Sigmoid colon (tissue), 7 donors: Measurements from ENCODE around the gene CGB5. TPM values are rescaled to one million over a fixed set of nuclear protein-coding genes. Genes with fewer than 3 reads are reported as not detected.

Source experiments
- DNase-seq: peaks from one replicate; pipeline ENCODE4 v3.0.0-alpha.2; 2019
- H3K27ac ChIP-seq, 4 donors: fragments of 200-600 bp; sonication (generic); one replicate each; pipeline ENCODE4 v1.5.1; 2016 to 2019; ENCODE audit warnings: mild to moderate bottlenecking in 1 of 4
- H3K27me3 ChIP-seq, 3 donors: fragments of 200-600 bp; sonication (generic); one replicate each; pipeline ENCODE4 v1.5.1; 2019; ENCODE audit warnings: mild to moderate bottlenecking in 1 of 3
- H3K36me3 ChIP-seq, 4 donors: fragments of 200-600 bp; sonication (generic); one replicate each; pipeline ENCODE4 v1.5.1; 2016 to 2019
- H3K4me1 ChIP-seq, 4 donors: fragments of 200-600 bp; sonication (generic); one replicate each; pipeline ENCODE4 v1.5.1; 2017 to 2019
- H3K4me3 ChIP-seq, 4 donors: fragments of 200-600 bp; sonication (generic); one replicate each; pipeline ENCODE4 v1.5.1; 2017 to 2019; ENCODE audit warnings: mild to moderate bottlenecking in 2 of 4, moderate library complexity in 1 of 4
- H3K9me3 ChIP-seq, 4 donors: fragments of 200-600 bp in 3 of 4; sonication (generic) in 3 of 4; one replicate each; pipeline versions ENCODE4 v1.5.1 to v1.6.1; 2013 to 2019
- EP300 ChIP-seq, 4 donors: sonication (generic); formaldehyde crosslinking; IDR thresholded peaks; one replicate each; pipeline ENCODE4 v1.6.1; 2017; ENCODE audit warnings: antibody characterized with exemption in 4 of 4
- POLR2A ChIP-seq, 2 donors: fragments of 450-650 bp; IDR thresholded peaks; one replicate each; pipeline ENCODE4 v1.6.1; 2016; ENCODE audit warnings: antibody characterized with exemption in 2 of 2, mild to moderate bottlenecking in 2 of 2, moderate library complexity in 2 of 2
- POLR2AphosphoS5 ChIP-seq, 4 donors: sonication (generic); formaldehyde crosslinking; IDR thresholded peaks; one replicate each; pipeline ENCODE4 v1.6.1; 2017; ENCODE audit warnings: antibody characterized with exemption in 4 of 4
- WGBS, 2 donors: extraction: QIAGEN DNeasy Blood & Tissue Kit; methylation state at CpG; one replicate each; pipeline ENCODE4 v1.1.7; 2013; 5-methylcytosine and 5-hydroxymethylcytosine counted together
- intact Hi-C: fragments of 100-400 bp; cut with DNase I; formaldehyde crosslinking; loops from one replicate; pipeline ENCODE4 v1.15.1; 2023
- polyA plus RNA-seq, 3 donors: library from polyadenylated mRNA; stranded (reverse); fragments of 200-250 nt; gene quantifications; one replicate each; pipeline ENCODE4 v1.2.3, GENCODE V29; 2013
- total RNA-seq, 4 donors: library from RNA; depleted of rRNA; stranded (reverse); fragments of >200 nt; gene quantifications; one replicate each; pipeline ENCODE4 v1.1.0, GENCODE V29; 2016
- TF ChIP-seq, protein P1 (sequence below), 4 experiments: fragments of 450-650 bp in 3 of 4; fragments of 200-600 bp in 1 of 4; IDR thresholded peaks; one replicate each; pipeline ENCODE4 v1.5.1; 2016 to 2019; ENCODE audit warnings: antibody characterized with exemption in 4 of 4, mild to moderate bottlenecking in 3 of 4, moderate library complexity in 2 of 4
- donor health status: healthy with polysubstance abuse.
- donor health status: Bipolar disorder and iron deficiency.
- donor health status: healthy.

The CGB5 gene
- total and polyA plus RNA-seq, 7 donors: not detected

DNA sequence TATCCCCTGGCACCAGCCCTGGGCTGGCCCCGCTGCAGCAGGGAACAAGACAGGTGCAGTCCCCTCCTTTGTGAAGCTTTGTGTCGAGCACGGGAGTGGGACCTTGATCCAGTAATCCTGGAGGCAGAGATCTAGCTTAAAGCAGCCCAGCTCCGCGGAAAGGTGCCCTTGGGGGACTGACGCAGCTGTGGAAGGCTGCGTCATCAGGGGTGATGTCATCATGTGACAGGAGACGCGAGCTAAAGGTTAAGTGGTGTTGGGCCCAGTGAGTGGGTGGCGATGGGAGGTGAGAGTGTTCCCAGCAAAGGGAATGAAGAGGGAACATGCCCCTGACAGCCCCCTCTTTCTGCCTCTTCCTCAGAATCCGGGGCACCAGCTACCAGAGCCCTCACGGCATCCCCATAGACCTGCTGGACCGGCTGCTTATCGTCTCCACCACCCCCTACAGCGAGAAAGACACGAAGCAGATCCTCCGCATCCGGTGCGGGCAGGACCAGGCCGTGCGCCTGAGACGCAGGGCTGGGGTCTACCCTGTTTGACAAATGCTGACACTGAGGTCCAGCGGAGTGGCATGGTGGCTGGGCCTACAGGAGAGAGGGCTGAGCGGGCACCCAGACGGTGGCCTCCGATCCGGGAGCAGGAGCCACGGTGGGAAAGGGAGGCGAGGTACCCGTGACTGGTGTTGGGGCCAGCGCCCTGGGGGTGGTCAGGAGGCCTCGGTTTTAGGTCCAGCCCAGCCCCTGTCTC is 29.4 kb upstream of the CGB5 start:
- DNase-seq: no peak
- Histone ChIP-seq H3K27me3 (peaks cover 4 to 25% (median 18%) of the 10 kb centered on the region in 3 donors), H3K36me3 (peaks cover 16 to 63% (median 17%) of the 10 kb centered on the region in 4 donors), H3K9me3 (no peaks in the 10 kb centered on the region), H3K27ac (no peak overlapping the region), H3K4me1 (peaks cover 0 to 21% (median 20%) of the 10 kb centered on the region in 4 donors), H3K4me3 (no peak overlapping the region)
- TF ChIP-seq, protein P1, sequence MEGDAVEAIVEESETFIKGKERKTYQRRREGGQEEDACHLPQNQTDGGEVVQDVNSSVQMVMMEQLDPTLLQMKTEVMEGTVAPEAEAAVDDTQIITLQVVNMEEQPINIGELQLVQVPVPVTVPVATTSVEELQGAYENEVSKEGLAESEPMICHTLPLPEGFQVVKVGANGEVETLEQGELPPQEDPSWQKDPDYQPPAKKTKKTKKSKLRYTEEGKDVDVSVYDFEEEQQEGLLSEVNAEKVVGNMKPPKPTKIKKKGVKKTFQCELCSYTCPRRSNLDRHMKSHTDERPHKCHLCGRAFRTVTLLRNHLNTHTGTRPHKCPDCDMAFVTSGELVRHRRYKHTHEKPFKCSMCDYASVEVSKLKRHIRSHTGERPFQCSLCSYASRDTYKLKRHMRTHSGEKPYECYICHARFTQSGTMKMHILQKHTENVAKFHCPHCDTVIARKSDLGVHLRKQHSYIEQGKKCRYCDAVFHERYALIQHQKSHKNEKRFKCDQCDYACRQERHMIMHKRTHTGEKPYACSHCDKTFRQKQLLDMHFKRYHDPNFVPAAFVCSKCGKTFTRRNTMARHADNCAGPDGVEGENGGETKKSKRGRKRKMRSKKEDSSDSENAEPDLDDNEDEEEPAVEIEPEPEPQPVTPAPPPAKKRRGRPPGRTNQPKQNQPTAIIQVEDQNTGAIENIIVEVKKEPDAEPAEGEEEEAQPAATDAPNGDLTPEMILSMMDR (IDR thresholded peaks at IDR 0.05): no peak
- no peak for TF ChIP-seq POLR2A (IDR thresholded peaks at IDR 0.05)
- no peak for TF ChIP-seq EP300 (IDR thresholded peaks at IDR 0.05)
- no peak for TF ChIP-seq POLR2AphosphoS5 (IDR thresholded peaks at IDR 0.05)
- WGBS, 2 donors: 94 to 96% methylated on average over 32 of the region's 32 CpGs
- intact Hi-C loops: no loop called here

DNA sequence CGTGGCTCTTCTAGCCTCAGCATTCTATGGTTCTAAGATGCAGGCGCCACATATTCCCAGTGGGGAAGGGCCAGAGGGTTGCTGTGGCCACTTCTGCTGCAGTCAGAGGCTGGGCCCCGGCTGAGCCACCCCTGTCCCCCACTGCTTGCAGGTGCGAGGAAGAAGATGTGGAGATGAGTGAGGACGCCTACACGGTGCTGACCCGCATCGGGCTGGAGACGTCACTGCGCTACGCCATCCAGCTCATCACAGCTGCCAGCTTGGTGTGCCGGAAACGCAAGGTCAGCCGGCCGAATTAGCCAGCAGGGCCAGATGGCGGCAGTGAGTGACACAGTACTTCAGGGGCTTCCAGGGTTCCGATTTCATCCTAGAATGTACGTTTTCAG is 28.8 kb upstream of the CGB5 start:
- 92 to 96% methylated on average over 18 of the region's 18 CpGs for WGBS, 2 donors
- DNase-seq: no peak
- no peaks in the 10 kb centered on the region for H3K9me3 ChIP-seq
- intact Hi-C loops: no loop called here
- peaks cover 0 to 25% (median 24%) of the 10 kb centered on the region in 4 donors for H3K4me1 ChIP-seq
- no peak overlapping the region for H3K4me3 ChIP-seq
- H3K36me3 ChIP-seq: peaks cover 11 to 57% (median 14%) of the 10 kb centered on the region in 4 donors
- no peak overlapping the region for H3K27ac ChIP-seq
- peaks cover 8 to 30% (median 24%) of the 10 kb centered on the region in 3 donors for H3K27me3 ChIP-seq
- TF ChIP-seq, protein P1 (IDR thresholded peaks at IDR 0.05): no peak
- TF ChIP-seq EP300 (IDR thresholded peaks at IDR 0.05) (no peak), POLR2A (IDR thresholded peaks at IDR 0.05) (no peak), POLR2AphosphoS5 (IDR thresholded peaks at IDR 0.05) (no peak)

DNA sequence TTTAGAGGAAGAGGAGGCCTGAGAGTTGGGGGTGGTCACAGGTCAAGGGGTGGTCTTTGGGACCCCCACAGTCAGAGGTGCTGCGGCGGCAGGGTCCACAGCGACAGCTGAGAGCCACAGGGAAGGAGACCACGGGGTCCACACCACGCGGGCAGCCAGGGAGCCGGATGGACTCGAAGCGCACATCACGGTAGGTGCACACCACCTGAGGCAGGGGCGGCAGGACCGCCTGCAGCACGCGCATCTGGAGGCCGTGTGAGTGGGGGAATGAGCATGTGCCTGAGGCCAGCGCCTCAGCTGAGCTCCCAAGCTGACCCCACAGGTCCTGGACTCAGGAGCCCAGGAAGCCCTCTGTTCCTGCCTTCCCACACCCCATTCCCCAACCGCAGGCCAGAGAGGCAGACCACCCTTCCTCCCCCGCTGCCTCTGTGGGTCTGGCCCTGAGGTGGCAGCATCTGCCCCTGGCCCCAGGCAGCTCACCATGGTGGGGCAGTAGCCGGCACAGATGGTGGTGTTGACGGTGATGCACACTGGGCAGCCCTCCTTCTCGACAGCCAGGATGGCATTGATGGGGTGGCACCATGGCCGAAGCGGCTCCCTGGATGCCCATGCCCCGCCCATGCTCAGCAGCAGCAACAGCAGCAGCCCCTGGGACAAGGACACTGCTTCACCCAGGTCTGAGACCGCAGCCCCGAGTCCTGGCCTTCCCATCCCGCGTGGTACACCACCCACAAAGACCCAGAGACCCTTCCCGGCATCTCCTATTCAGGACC is 27.4 kb upstream of the CGB5 start:
- H3K9me3 ChIP-seq: no peaks in the 10 kb centered on the region
- TF ChIP-seq POLR2AphosphoS5 (IDR thresholded peaks at IDR 0.05): no peak
- TF ChIP-seq, protein P1 (IDR thresholded peaks at IDR 0.05): no peak
- no peak for TF ChIP-seq POLR2A (IDR thresholded peaks at IDR 0.05)
- TF ChIP-seq EP300 (IDR thresholded peaks at IDR 0.05): no peak
- peaks cover under 1 to 44% (median 11%) of the 10 kb centered on the region in 4 donors for H3K36me3 ChIP-seq
- H3K27me3 ChIP-seq: peaks cover 8 to 43% (median 31%) of the 10 kb centered on the region in 3 donors
- WGBS, 2 donors: 93 to 97% methylated on average over 26 to 28 of the region's 29 CpGs
- peaks cover 0 to 25% (median 24%) of the 10 kb centered on the region in 4 donors for H3K4me1 ChIP-seq
- intact Hi-C loops: no loop called here
- no peak overlapping the region for H3K27ac ChIP-seq
- DNase-seq: no peak
- no peak overlapping the region for H3K4me3 ChIP-seq

DNA sequence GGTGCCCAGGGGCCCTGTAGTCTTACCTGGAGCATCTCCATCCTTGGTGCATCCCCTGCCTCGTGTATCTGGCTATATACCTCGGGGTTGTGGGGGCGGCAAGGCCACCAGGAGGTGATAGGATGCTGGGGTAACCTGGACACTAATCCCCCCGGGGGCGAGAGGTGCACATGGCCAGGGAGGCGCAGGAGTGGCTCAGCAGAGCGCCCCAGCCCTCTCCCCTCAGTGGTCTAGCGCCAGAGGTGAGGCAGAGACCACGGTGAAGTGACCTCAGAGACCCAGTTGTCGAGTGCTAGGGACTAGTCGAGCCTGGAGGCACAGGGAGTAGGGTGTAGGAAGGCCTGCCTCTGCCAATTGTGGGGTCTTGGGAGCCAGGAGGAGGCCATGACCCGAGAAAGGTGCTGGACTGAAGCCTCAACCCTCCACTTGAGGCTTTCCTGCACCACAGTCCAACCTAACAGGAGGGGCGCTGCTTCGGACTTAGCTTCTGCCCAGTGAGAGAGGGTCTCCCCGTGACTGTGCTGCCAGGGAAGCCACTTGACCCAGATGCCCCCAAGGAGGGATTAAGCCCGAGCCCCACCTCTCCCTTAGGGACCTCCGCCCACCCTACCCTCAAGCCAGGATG is 26.5 kb upstream of the CGB5 start, which contains the start of gene LHB:
TSS of gene LHB (minus strand) at position 51 of the 625 bp plus-strand sequence. CDS start at position 41, 10 bp downstream.
- intact Hi-C loops: no loop called here
- WGBS, 2 donors: 63 to 74% methylated on average over 17 of the region's 17 CpGs
- H3K4me1 ChIP-seq: peaks cover 0 to 25% (median 24%) of the 10 kb centered on the region in 4 donors

More for the DNA sequence above, 26.5 kb upstream of the CGB5 start, which contains the start of gene LHB:
- DNase-seq: no peak
- no peak within 1 kb of the TSS for H3K27ac ChIP-seq
- peaks cover 0 to 35% (median 2%) of the 10 kb centered on the region in 4 donors for H3K36me3 ChIP-seq
- peak within 1 kb of the TSS; percentile 14 to 50 (median 40) for H3K4me3 ChIP-seq
- peaks cover 8 to 44% (median 31%) of the 10 kb centered on the region in 3 donors for H3K27me3 ChIP-seq
- TF ChIP-seq EP300 (IDR thresholded peaks at IDR 0.05) (no peak), POLR2AphosphoS5 (IDR thresholded peaks at IDR 0.05) (no peak), POLR2A (IDR thresholded peaks at IDR 0.05) (no peak)
- TF ChIP-seq, protein P1 (IDR thresholded peaks at IDR 0.05): no peak
- no peaks in the 10 kb centered on the region for H3K9me3 ChIP-seq
